K562 (cell line): ENCODE results near the gene SLC52A1. TPM values are rescaled to one million over a fixed set of nuclear protein-coding genes. Genes with fewer than 3 reads are reported as not detected.

ENCODE experiments used
- ATAC-seq: fragments of 200-7000 bp; cut with Tn5 transposase; 3 replicates; pipeline ENCODE4 v1.9.1; 2020; ENCODE audit warnings: moderate library complexity
- BruUV-seq: library from RNA; stranded (reverse); fragments of 400-500 nt; replicated peaks from 2 replicates; lab custom pipeline; 2021; lab: Mats Ljungman, UMichigan
- CTCF ChIA-PET: fragments of 300-600 bp; formaldehyde crosslinking; extraction: SDS; loops from one replicate; lab custom pipeline; 2021; ENCODE audit warnings: low intra/inter-chr PET ratio; lab: Yijun Ruan, JAX
- POLR2A ChIA-PET: fragments of 300-600, 350-650 bp; sonication (Branson Sonifier 250); formaldehyde crosslinking; extraction: SDS; loops from one replicate; lab custom pipeline; 2021; ENCODE audit warnings: antibody characterized with exemption, inconsistent platforms; lab: Yijun Ruan, JAX
- DNase-seq, 4 experiments: peaks; one replicate each; pipeline versions ENCODE4 v3.0.0 to v3.0.0-alpha.2; 2011 to 2018; ENCODE audit warnings: low spot score in 3 of 4, mixed read lengths in 3 of 4; ENCODE audit errors: extremely low read depth in 1 of 4
- FAIRE-seq: peaks from 2 replicates; lab custom pipeline; 2011; peaks lifted over from hg19 to GRCh38; lab: Jason Lieb, UNC
- H2AFZ ChIP-seq: 2 replicates; pipeline ENCODE4 v1.6.0; 2011; ENCODE audit warnings: low read depth, low read length, control low read depth, inconsistent platforms
- H3K27ac ChIP-seq: fragments of 200-600 bp; 3 replicates; pipeline ENCODE4 v1.8.0; 2011; ENCODE audit warnings: low read depth, mild to moderate bottlenecking, control low read depth, inconsistent platforms, low read length, moderate library complexity, mixed read lengths; ENCODE audit errors: extremely low read depth
- H3K27me3 ChIP-seq, 2 experiments: fragments of 300-600 bp in 1 of 2; 2 replicates in 1 of 2; 3 replicates in 1 of 2; pipeline versions ENCODE4 v1.6.0 to v1.8.0; 2011; ENCODE audit warnings: inconsistent platforms in 2 of 2, low read length in 2 of 2, mild to moderate bottlenecking in 1 of 2, mixed read lengths in 1 of 2, moderate library complexity in 1 of 2; ENCODE audit not compliant: control insufficient read depth in 2 of 2, insufficient read depth in 2 of 2
- H3K36me3 ChIP-seq: fragments of 300-600 bp; 3 replicates; pipeline ENCODE4 v1.8.0; 2011; ENCODE audit warnings: mild to moderate bottlenecking, low read length, inconsistent platforms; ENCODE audit not compliant: control insufficient read depth, insufficient read depth
- H3K4me1 ChIP-seq, 2 experiments: fragments of 200-600 bp in 1 of 2; replicated peaks in 1 of 2; 2 replicates in 1 of 2; 3 replicates in 1 of 2; pipeline versions ENCODE4 v1.5.1 to v1.8.0; 2011; ENCODE audit warnings: inconsistent platforms in 2 of 2, low read length in 2 of 2, mild to moderate bottlenecking in 1 of 2, mixed read lengths in 1 of 2, moderate library complexity in 1 of 2; ENCODE audit not compliant: control insufficient read depth in 2 of 2, insufficient read depth in 2 of 2
- H3K4me2 ChIP-seq: 2 replicates; pipeline ENCODE4 v1.6.1; 2011; ENCODE audit warnings: low read length, control low read depth, inconsistent platforms, mixed read lengths; ENCODE audit not compliant: insufficient read depth
- H3K4me3 ChIP-seq: fragments of 200-600 bp; sonication (generic), shearing (Covaris generic); 2 replicates; pipeline ENCODE4 v1.5.1; 2016; ENCODE audit warnings: control low read depth, inconsistent platforms
- H3K79me2 ChIP-seq: fragments of 200-600 bp; 3 replicates; pipeline ENCODE4 v1.8.0; 2011; ENCODE audit warnings: low read length, inconsistent platforms; ENCODE audit not compliant: control insufficient read depth, insufficient read depth
- H3K9ac ChIP-seq, 2 experiments: 2 replicates each; pipeline versions ENCODE4 v1.6.0 to v1.6.1; 2011; ENCODE audit warnings: low read depth in 2 of 2, low read length in 2 of 2, control low read depth in 1 of 2, inconsistent platforms in 1 of 2, mild to moderate bottlenecking in 1 of 2, mixed read lengths in 1 of 2; ENCODE audit not compliant: insufficient read depth in 1 of 2
- H3K9me1 ChIP-seq: one replicate; pipeline ENCODE4 v1.6.0; 2011; ENCODE audit warnings: inconsistent platforms, mild to moderate bottlenecking, low read length, moderate library complexity; ENCODE audit not compliant: control insufficient read depth, insufficient read depth
- H3K9me3 ChIP-seq: replicated peaks from 2 replicates; pipeline ENCODE4 v1.5.1; 2011; ENCODE audit warnings: low read depth, low read length, inconsistent platforms; ENCODE audit not compliant: control insufficient read depth, insufficient read depth
- H4K20me1 ChIP-seq: replicated peaks from 2 replicates; pipeline ENCODE4 v1.6.1; 2011; ENCODE audit warnings: low read length, inconsistent platforms, mixed read lengths; ENCODE audit not compliant: control insufficient read depth, insufficient read depth
- CBFA2T3 ChIP-seq: fragments of 450-650 bp; IDR thresholded peaks from 2 replicates; pipeline ENCODE4 v1.6.1; 2017
- CHAMP1 ChIP-seq: fragments of 450-650 bp; IDR thresholded peaks from 2 replicates; pipeline ENCODE4 v1.6.1; 2016; ENCODE audit warnings: mild to moderate bottlenecking
- CLOCK ChIP-seq: fragments of 250-450 bp; sonication (Bioruptor Pico); IDR thresholded peaks from 2 replicates; pipeline ENCODE4 v1.4.0; 2020; ENCODE audit warnings: mild to moderate bottlenecking, moderate library complexity, borderline replicate concordance
- CREB1 ChIP-seq, 2 experiments: sonication (generic) in 1 of 2; formaldehyde crosslinking in 1 of 2; IDR thresholded peaks; 2 replicates each; pipeline versions ENCODE4 v1.6.1 to v1.8.0; 2012 to 2022; ENCODE audit warnings: inconsistent platforms in 1 of 2, mild to moderate bottlenecking in 1 of 2, missing genetic modification reagents in 1 of 2, moderate library complexity in 1 of 2
- ETV5 ChIP-seq: sonication (generic); formaldehyde crosslinking; IDR thresholded peaks from 2 replicates; pipeline ENCODE4 v1.4.0; 2020; ENCODE audit warnings: low read depth, mild to moderate bottlenecking, missing genetic modification reagents
- HNRNPK ChIP-seq: fragments of 200-400 bp; formaldehyde crosslinking; IDR thresholded peaks from one replicate; pipeline ENCODE4 v1.6.1; 2018; ENCODE audit warnings: mild to moderate bottlenecking, low read depth, low read length; ENCODE audit not compliant: poor library complexity, severe bottlenecking
- KDM2B ChIP-seq: fragments of 250-450 bp; sonication (Bioruptor Pico); IDR thresholded peaks from 2 replicates; pipeline ENCODE4 v1.8.0; 2021; ENCODE audit warnings: mild to moderate bottlenecking, moderate library complexity
- MAFF ChIP-seq: IDR thresholded peaks from 2 replicates; pipeline ENCODE4 v1.6.1; 2012; ENCODE audit warnings: low read length, improper control_type of control experiment
- NFIX ChIP-seq: fragments of 250-450 bp; sonication (Bioruptor Pico); IDR thresholded peaks from 2 replicates; pipeline ENCODE4 v1.4.0; 2020; ENCODE audit warnings: low read depth, mild to moderate bottlenecking, moderate library complexity
- SRSF7 ChIP-seq: fragments of 200-400 bp; formaldehyde crosslinking; optimal IDR thresholded peaks from 2 replicates; pipeline ENCODE3; 2017; ENCODE audit warnings: mild to moderate bottlenecking, low read depth, low read length
- TAF15 ChIP-seq: fragments of 200-400 bp; formaldehyde crosslinking; IDR thresholded peaks from 2 replicates; pipeline ENCODE4 v1.6.1; 2017; ENCODE audit warnings: mild to moderate bottlenecking, low read depth, low read length, moderate library complexity
- TCFL5 ChIP-seq: fragments of 250-450 bp; sonication (Bioruptor Pico); conservative IDR thresholded peaks from 2 replicates; pipeline ENCODE4 v1.6.1; 2021; ENCODE audit warnings: mild to moderate bottlenecking, moderate library complexity, matching md5 sums
- ZNF507 ChIP-seq: conservative IDR thresholded peaks from 2 replicates; pipeline ENCODE4 v1.6.1; 2017; ENCODE audit warnings: missing genetic modification characterization, missing compliant biosample characterization
- WGBS: fragments of 100-300 bp; shearing (Covaris generic); methylation state at CpG from one replicate; pipeline ENCODE4 v1.1.6; 2016; ENCODE audit warnings: low coverage, mixed read lengths; ENCODE audit not compliant: insufficient coverage; ENCODE audit errors: missing lambda C conversion rate; 5-methylcytosine and 5-hydroxymethylcytosine counted together
- in situ Hi-C: fragments of 300-500 bp; cut with MboI; formaldehyde crosslinking; loops from 4 replicates; pipeline ENCODE4 v1.15.0; 2018; ENCODE audit warnings: inconsistent platforms, mixed read lengths
- intact Hi-C: fragments of 100-400 bp; cut with micrococcal nuclease; formaldehyde crosslinking; loops from 2 replicates; pipeline ENCODE4 v1.14.2; 2022
- polyA plus RNA-seq, 8 experiments: library from polyadenylated mRNA; depleted of rRNA in 4 of 8; stranded (reverse) in 5 of 8; unstranded in 3 of 8; fragments of >200 nt; fragmentation: Nextera tagmentation in 2 of 8; fragmentation: Illumina TruSeq in 1 of 8; extraction: Ambion mirVana in 2 of 8; extraction: Trizol in 1 of 8; gene quantifications; 2 replicates each; pipeline versions ENCODE4 v1.2.1 to v1.2.3, GENCODE V29; 2011 to 2014; ENCODE audit warnings: inconsistent platforms in 1 of 8, missing spikeins in 1 of 8
- total RNA-seq, 7 experiments: library from RNA; depleted of rRNA in 6 of 7; stranded (reverse); fragments of >200 nt in 6 of 7; fragmentation: Illumina TruSeq in 2 of 7; extraction: Trizol in 2 of 7; gene quantifications; 2 replicates each; pipeline versions ENCODE4 v1.2.1 to v1.2.3, GENCODE V29; 2011 to 2021; ENCODE audit warnings: low replicate concordance in 1 of 7
- TF ChIP-seq, protein P1 (sequence below), 2 experiments: fragments of 200-800 bp in 1 of 2; sonication (Bioruptor generic) in 1 of 2; sonication (generic) in 1 of 2; formaldehyde crosslinking in 1 of 2; IDR thresholded peaks in 1 of 2; conservative IDR thresholded peaks in 1 of 2; 2 replicates each; pipeline versions ENCODE4 v1.5.0 to v1.6.1; 2016 to 2020; ENCODE audit warnings: missing compliant biosample characterization in 1 of 2, missing genetic modification characterization in 1 of 2, missing genetic modification reagents in 1 of 2

Gene SLC52A1
- total and polyA plus RNA-seq, 9 of the 15 experiments (the other 6 are each of a cell fraction or from before 2014, with no cell fraction given), result 0.04 TPM; not detected in 8

- Histone ChIP-seq H3K4me1 (peaks cover 0 to 3% of the 10 kb centered on the region in 2 experiments; a peak in 2 of 5 replicates), H3K4me2 (no peak overlapping the region), H3K9me3 (no peaks in the 10 kb centered on the region), H3K9ac (no peak overlapping the region), H3K79me2 (no peaks in the 10 kb centered on the region), H2AFZ (no peak overlapping the region), H4K20me1 (no peaks in the 10 kb centered on the region), H3K9me1 (no peaks in the 10 kb centered on the region), H3K27me3 (no peaks in the 10 kb centered on the region), H3K36me3 (peaks cover 52% of the 10 kb centered on the region; the same call in 2 of the 3 replicates), H3K4me3 (no peak overlapping the region), H3K27ac (no peak overlapping the region)
- ATAC-seq (no peak), DNase-seq (no peak), FAIRE-seq (no peak)
- WGBS, result 81% methylated on average over 6 of the region's 6 CpGs
- in situ Hi-C loops (no loop called here), intact Hi-C loops (no loop called here)
- POLR2A ChIA-PET, result no interaction called here
- CTCF ChIA-PET, result no interaction called here
- no TSS peak for BruUV-seq
- no peak for TF ChIP-seq KDM2B (CRISPR knock-in tag)
- no peak for TF ChIP-seq HNRNPK
- TF ChIP-seq TCFL5, result no peak
- no peak for TF ChIP-seq SRSF7
- no peak for TF ChIP-seq MAFF
- TF ChIP-seq CHAMP1, result no peak
- TF ChIP-seq CREB1 (IDR thresholded peaks at IDR 0.05), result no peak
- no peak for TF ChIP-seq CREB1 (CRISPR knock-in tag; IDR thresholded peaks at IDR 0.05)
- TF ChIP-seq CLOCK (CRISPR knock-in tag), result no peak
- TF ChIP-seq NFIX, result no peak
- no peak for TF ChIP-seq ETV5 (CRISPR knock-in tag)
- TF ChIP-seq TAF15, result no peak
- TF ChIP-seq CBFA2T3, result no peak
- TF ChIP-seq ZNF507, result no peak
- TF ChIP-seq, protein P1, sequence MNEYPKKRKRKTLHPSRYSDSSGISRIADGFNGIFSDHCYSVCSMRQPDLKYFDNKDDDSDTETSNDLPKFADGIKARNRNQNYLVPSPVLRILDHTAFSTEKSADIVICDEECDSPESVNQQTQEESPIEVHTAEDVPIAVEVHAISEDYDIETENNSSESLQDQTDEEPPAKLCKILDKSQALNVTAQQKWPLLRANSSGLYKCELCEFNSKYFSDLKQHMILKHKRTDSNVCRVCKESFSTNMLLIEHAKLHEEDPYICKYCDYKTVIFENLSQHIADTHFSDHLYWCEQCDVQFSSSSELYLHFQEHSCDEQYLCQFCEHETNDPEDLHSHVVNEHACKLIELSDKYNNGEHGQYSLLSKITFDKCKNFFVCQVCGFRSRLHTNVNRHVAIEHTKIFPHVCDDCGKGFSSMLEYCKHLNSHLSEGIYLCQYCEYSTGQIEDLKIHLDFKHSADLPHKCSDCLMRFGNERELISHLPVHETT (CRISPR knock-in tag; conservative IDR thresholded peaks at IDR 0.05 in 1 of 2, IDR thresholded peaks at IDR 0.05 in 1 of 2), result no peak
Observed at GRCh38 chr17:5011928-5012327, 23.3 kb downstream of the SLC52A1 start.
